MM.1S (cell line): ENCODE data around the gene MARK4.

ENCODE experiments used
- EZH2 ChIP-seq: fragments of 300-600 bp; sonication (generic); optimal IDR thresholded peaks from 2 replicates; pipeline ENCODE3; 2017; ENCODE audit warnings: low read depth, mild to moderate bottlenecking, antibody characterized with exemption, low read length, mixed read lengths
- EZH2phosphoT487 ChIP-seq: fragments of 300-600 bp; sonication (generic); IDR thresholded peaks from 2 replicates; pipeline ENCODE4 v1.6.1; 2018; ENCODE audit warnings: antibody characterized with exemption, low read length
- TF ChIP-seq, protein P1 (sequence below): fragments of 300-600 bp; sonication (generic); IDR thresholded peaks from 2 replicates; pipeline ENCODE4 v1.5.1; 2016; ENCODE audit warnings: antibody characterized with exemption, low read length, mixed read lengths

DNA sequence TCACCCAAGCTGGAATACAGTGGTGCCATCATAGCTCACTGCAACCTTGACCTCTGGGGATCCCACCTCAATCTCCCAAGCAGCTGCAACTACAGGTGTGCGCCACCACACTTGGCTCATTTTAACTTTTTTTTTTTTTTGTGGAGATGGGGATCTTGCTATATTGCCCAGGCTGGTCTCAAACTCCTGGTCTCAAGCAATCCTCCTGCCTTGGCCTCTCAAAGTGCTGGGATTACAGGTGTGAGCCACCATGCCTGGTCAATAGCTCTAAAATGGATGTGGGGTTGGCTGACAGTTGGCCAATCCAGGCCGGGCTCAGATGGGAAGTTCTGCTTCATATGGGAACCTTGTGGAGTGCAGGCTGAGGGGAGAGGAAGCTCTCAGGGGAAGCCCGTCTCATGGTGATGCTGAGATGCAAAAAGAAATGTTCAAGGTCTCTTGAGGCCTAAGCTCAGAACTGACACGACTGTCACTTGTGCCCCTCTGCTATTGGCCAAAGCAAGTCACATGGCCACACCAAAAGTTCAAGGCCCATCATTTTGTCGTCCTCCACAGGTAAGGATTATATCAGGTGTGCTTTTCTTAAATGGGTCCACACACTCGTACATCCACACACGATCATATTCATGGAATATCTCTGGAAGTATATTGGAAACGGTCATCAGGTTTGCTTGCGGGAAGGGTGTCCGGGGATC, 82.7 kb downstream of the MARK4 start:
- TF ChIP-seq, protein P1, sequence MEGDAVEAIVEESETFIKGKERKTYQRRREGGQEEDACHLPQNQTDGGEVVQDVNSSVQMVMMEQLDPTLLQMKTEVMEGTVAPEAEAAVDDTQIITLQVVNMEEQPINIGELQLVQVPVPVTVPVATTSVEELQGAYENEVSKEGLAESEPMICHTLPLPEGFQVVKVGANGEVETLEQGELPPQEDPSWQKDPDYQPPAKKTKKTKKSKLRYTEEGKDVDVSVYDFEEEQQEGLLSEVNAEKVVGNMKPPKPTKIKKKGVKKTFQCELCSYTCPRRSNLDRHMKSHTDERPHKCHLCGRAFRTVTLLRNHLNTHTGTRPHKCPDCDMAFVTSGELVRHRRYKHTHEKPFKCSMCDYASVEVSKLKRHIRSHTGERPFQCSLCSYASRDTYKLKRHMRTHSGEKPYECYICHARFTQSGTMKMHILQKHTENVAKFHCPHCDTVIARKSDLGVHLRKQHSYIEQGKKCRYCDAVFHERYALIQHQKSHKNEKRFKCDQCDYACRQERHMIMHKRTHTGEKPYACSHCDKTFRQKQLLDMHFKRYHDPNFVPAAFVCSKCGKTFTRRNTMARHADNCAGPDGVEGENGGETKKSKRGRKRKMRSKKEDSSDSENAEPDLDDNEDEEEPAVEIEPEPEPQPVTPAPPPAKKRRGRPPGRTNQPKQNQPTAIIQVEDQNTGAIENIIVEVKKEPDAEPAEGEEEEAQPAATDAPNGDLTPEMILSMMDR = no peak
- TF ChIP-seq EZH2 (no peak), EZH2phosphoT487 (no peak)
